PC-3 (cell line): Measurements from ENCODE around the gene FUT8.

Experiments
- EZH2 ChIP-seq: fragments of 300-600 bp; sonication (generic); IDR thresholded peaks from one replicate; pipeline ENCODE4 v1.6.1; 2017; ENCODE audit warnings: antibody characterized with exemption, mild to moderate bottlenecking, low read length; ENCODE audit not compliant: unreplicated experiment
- TF ChIP-seq, protein P1 (sequence below): fragments of 300-600 bp; sonication (generic); conservative IDR thresholded peaks from 2 replicates; pipeline ENCODE4 v1.5.1; 2017; ENCODE audit warnings: antibody characterized with exemption, low read depth, mild to moderate bottlenecking, low read length

DNA sequence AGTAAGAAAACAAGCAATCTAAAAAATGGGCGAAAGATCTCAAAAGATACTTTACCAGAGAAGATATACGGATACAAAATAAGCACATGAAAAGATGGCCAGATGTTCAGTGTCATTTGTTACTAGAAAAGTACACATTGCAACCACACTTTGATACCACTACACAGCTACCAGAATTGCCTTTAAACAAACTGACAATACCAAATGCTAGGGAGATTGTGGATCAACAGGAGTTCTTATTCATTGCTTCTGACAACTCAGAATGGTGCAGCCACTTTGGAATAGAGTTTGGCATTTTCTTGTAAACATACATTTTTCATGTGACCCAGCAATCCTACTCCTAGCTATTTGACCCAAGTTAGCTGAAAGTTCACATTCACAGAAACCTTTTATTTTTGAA is 136.3 kb downstream of the FUT8 start:
- TF ChIP-seq, protein P1, sequence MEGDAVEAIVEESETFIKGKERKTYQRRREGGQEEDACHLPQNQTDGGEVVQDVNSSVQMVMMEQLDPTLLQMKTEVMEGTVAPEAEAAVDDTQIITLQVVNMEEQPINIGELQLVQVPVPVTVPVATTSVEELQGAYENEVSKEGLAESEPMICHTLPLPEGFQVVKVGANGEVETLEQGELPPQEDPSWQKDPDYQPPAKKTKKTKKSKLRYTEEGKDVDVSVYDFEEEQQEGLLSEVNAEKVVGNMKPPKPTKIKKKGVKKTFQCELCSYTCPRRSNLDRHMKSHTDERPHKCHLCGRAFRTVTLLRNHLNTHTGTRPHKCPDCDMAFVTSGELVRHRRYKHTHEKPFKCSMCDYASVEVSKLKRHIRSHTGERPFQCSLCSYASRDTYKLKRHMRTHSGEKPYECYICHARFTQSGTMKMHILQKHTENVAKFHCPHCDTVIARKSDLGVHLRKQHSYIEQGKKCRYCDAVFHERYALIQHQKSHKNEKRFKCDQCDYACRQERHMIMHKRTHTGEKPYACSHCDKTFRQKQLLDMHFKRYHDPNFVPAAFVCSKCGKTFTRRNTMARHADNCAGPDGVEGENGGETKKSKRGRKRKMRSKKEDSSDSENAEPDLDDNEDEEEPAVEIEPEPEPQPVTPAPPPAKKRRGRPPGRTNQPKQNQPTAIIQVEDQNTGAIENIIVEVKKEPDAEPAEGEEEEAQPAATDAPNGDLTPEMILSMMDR, result no peak
- TF ChIP-seq EZH2, result no peak
